Measurements from ENCODE around the gene FDXR. TPM values are rescaled to one million over a fixed set of nuclear protein-coding genes. Genes with fewer than 3 reads are reported as not detected.
"Not testable (repeated sequence)": the region's sequence is repeated elsewhere in the genome, so short reads cannot be mapped to it uniquely, and the experiment has no call there.

The FDXR gene
- total RNA-seq, 2 donors from 2014 or later = 4.5 to 8.7 TPM

GRCh38 chr17:74873874-74874614 lies 1.2 kb upstream of the FDXR start:
- Mint-ChIP-seq H3K27ac (peak overlapping the region; percentile 92), H3K36me3 (ENCODE audit: low read depth) (no peaks in the 10 kb centered on the region), H3K4me1 (peaks cover 23% of the 10 kb centered on the region), H3K4me3 (peak overlapping the region; percentile 97), H3K27me3 (no peaks in the 10 kb centered on the region)
- H3K9me3 ChIP-seq (ENCODE audit: control insufficient read depth, low read length, poor library complexity, severe bottlenecking) = no peaks in the 10 kb centered on the region
- ATAC-seq = no peak
- no peak for DNase-seq

- ATAC-seq = peak; percentile 94
Measured at GRCh38 chr17:74873037-74873873, 461 bp upstream of the FDXR start.

GRCh38 chr17:74871356-74872076 lies 1.3 kb downstream of the FDXR start:
- H3K9me3 ChIP-seq (ENCODE audit: control insufficient read depth, low read length, poor library complexity, severe bottlenecking) = no peaks in the 10 kb centered on the region
- no peak for DNase-seq
- no peaks in the 10 kb centered on the region for H3K27me3 Mint-ChIP-seq
- peaks cover 33% of the 10 kb centered on the region for H3K4me1 Mint-ChIP-seq
- ATAC-seq = no peak
- peak overlapping the region; percentile 92 for H3K27ac Mint-ChIP-seq
- peak overlapping the region; percentile 97 for H3K4me3 Mint-ChIP-seq
- no peaks in the 10 kb centered on the region for H3K36me3 Mint-ChIP-seq (ENCODE audit: low read depth)

More at GRCh38 chr17:74873037-74873873, 461 bp upstream of the FDXR start:
- peaks cover 31% of the 10 kb centered on the region for H3K4me1 Mint-ChIP-seq
- peak overlapping the region; percentile 97 for H3K4me3 Mint-ChIP-seq
- H3K27ac Mint-ChIP-seq = peak overlapping the region; percentile 92
- DNase-seq = peak; percentile 94 to 99 (median 96)
- no peaks in the 10 kb centered on the region for H3K9me3 ChIP-seq (ENCODE audit: control insufficient read depth, low read length, poor library complexity, severe bottlenecking)
- no peaks in the 10 kb centered on the region for H3K27me3 Mint-ChIP-seq
- H3K36me3 Mint-ChIP-seq (ENCODE audit: low read depth) = no peaks in the 10 kb centered on the region

- ATAC-seq = no peak
Measured at GRCh38 chr17:74870512-74870911, 2.3 kb downstream of the FDXR start.

GRCh38 chr17:74870028-74870427 lies 2.8 kb downstream of the FDXR start:
- H3K27me3 Mint-ChIP-seq; H3K27ac Mint-ChIP-seq; H3K9me3 ChIP-seq (ENCODE audit: control insufficient read depth, low read length, poor library complexity, severe bottlenecking); H3K36me3 Mint-ChIP-seq (ENCODE audit: low read depth); H3K4me3 Mint-ChIP-seq; ATAC-seq; DNase-seq: not testable (repeated sequence)
- peaks cover 35% of the 10 kb centered on the region for H3K4me1 Mint-ChIP-seq

More at GRCh38 chr17:74870512-74870911, 2.3 kb downstream of the FDXR start:
- Mint-ChIP-seq H3K27me3 (no peaks in the 10 kb centered on the region), H3K4me1 (peaks cover 33% of the 10 kb centered on the region), H3K4me3 (no peak overlapping the region), H3K36me3 (ENCODE audit: low read depth) (no peaks in the 10 kb centered on the region), H3K27ac (no peak overlapping the region)
- no peaks in the 10 kb centered on the region for H3K9me3 ChIP-seq (ENCODE audit: control insufficient read depth, low read length, poor library complexity, severe bottlenecking)
- DNase-seq = no peak

GRCh38 chr17:74868908-74869255 lies 3.9 kb downstream of the FDXR start:
- Mint-ChIP-seq H3K27ac (no peak overlapping the region), H3K36me3 (ENCODE audit: low read depth) (no peaks in the 10 kb centered on the region), H3K4me1 (peaks cover 36% of the 10 kb centered on the region), H3K4me3 (no peak overlapping the region), H3K27me3 (no peaks in the 10 kb centered on the region)
- no peak for ATAC-seq
- no peaks in the 10 kb centered on the region for H3K9me3 ChIP-seq (ENCODE audit: control insufficient read depth, low read length, poor library complexity, severe bottlenecking)
- DNase-seq = no peak

- Mint-ChIP-seq H3K4me3 (no peak overlapping the region), H3K27ac (no peak overlapping the region)
Measured at GRCh38 chr17:74868251-74868907, 4.4 kb downstream of the FDXR start.

GRCh38 chr17:74866198-74866835 lies 6.5 kb downstream of the FDXR start:
- H3K27ac Mint-ChIP-seq = no peak overlapping the region
- H3K27me3 Mint-ChIP-seq = peaks cover 6% of the 10 kb centered on the region
- H3K4me1 Mint-ChIP-seq = peaks cover 20% of the 10 kb centered on the region

More at GRCh38 chr17:74868251-74868907, 4.4 kb downstream of the FDXR start:
- DNase-seq (no peak), ATAC-seq (no peak)
- Mint-ChIP-seq H3K27me3 (no peaks in the 10 kb centered on the region), H3K36me3 (ENCODE audit: low read depth) (no peaks in the 10 kb centered on the region), H3K4me1 (peaks cover 35% of the 10 kb centered on the region)
- H3K9me3 ChIP-seq (ENCODE audit: control insufficient read depth, low read length, poor library complexity, severe bottlenecking) = no peaks in the 10 kb centered on the region

GRCh38 chr17:74865504-74866197 lies 7.1 kb downstream of the FDXR start:
- DNase-seq = no peak
- Mint-ChIP-seq H3K4me3 (no peak overlapping the region), H3K27me3 (peaks cover 6% of the 10 kb centered on the region), H3K4me1 (peaks cover 19% of the 10 kb centered on the region), H3K36me3 (ENCODE audit: low read depth) (no peaks in the 10 kb centered on the region), H3K27ac (no peak overlapping the region)
- no peak for ATAC-seq
- H3K9me3 ChIP-seq (ENCODE audit: control insufficient read depth, low read length, poor library complexity, severe bottlenecking) = no peaks in the 10 kb centered on the region

More at GRCh38 chr17:74866198-74866835, 6.5 kb downstream of the FDXR start:
- H3K9me3 ChIP-seq (ENCODE audit: control insufficient read depth, low read length, poor library complexity, severe bottlenecking) = no peaks in the 10 kb centered on the region
- DNase-seq (no peak), ATAC-seq (no peak)
- Mint-ChIP-seq H3K4me3 (no peak overlapping the region), H3K36me3 (ENCODE audit: low read depth) (no peaks in the 10 kb centered on the region)

GRCh38 chr17:74864866-74865395 lies 7.9 kb downstream of the FDXR start:
- peaks cover 21% of the 10 kb centered on the region for H3K4me1 Mint-ChIP-seq
- no peaks in the 10 kb centered on the region for H3K36me3 Mint-ChIP-seq (ENCODE audit: low read depth)
- peak; percentile 50 to 63 (median 53) for DNase-seq
- H3K9me3 ChIP-seq (ENCODE audit: control insufficient read depth, low read length, poor library complexity, severe bottlenecking) = no peaks in the 10 kb centered on the region
- no peak overlapping the region for H3K27ac Mint-ChIP-seq
- H3K27me3 Mint-ChIP-seq = peaks cover 6% of the 10 kb centered on the region
- ATAC-seq = peak; percentile 71
- peak overlapping the region; percentile 41 for H3K4me3 Mint-ChIP-seq

- H3K27me3 Mint-ChIP-seq = peaks cover 6% of the 10 kb centered on the region
- H3K4me1 Mint-ChIP-seq = peaks cover 19% of the 10 kb centered on the region
- no peak overlapping the region for H3K4me3 Mint-ChIP-seq
- H3K27ac Mint-ChIP-seq = no peak overlapping the region
- DNase-seq = no peak
- no peaks in the 10 kb centered on the region for H3K36me3 Mint-ChIP-seq (ENCODE audit: low read depth)
- no peak for ATAC-seq
- H3K9me3 ChIP-seq (ENCODE audit: control insufficient read depth, low read length, poor library complexity, severe bottlenecking) = no peaks in the 10 kb centered on the region
Measured at GRCh38 chr17:74864297-74864865, 8.4 kb downstream of the FDXR start.

Data from T-helper 17 cell (primary cell).